GM18870 (cell line): Measurements from ENCODE around the gene UPK1A.
"Not testable (repeated sequence)": the region's sequence is repeated elsewhere in the genome, so short reads cannot be mapped to it uniquely, and the experiment has no call there.

Experiments
- ATAC-seq: cut with Tn5 transposase; IDR thresholded peaks from one replicate; pipeline ENCODE4 v1.9.1; 2021; ENCODE audit warnings: moderate library complexity; ENCODE audit not compliant: unreplicated experiment

UPK1A gene

DNA sequence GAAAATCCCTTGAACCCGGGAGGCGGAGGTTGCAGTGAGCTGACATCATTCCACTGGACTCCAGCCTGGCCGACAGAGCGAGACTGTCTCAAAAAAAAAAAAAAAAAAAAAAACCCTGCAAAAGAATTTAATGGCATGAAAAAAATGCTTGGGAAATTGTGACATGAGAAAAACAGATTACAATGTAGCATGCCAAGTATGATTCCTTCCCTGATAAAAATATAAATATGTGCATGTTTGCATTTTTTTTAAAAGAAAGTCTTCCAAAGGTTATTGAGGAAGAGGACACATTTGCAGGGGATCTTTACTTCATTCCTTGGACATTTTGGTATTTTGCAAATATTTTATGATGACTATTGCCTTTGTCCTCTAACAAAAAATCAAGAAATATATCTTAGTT lies 23.5 kb downstream of the UPK1A start:
- no peak for ATAC-seq

DNA sequence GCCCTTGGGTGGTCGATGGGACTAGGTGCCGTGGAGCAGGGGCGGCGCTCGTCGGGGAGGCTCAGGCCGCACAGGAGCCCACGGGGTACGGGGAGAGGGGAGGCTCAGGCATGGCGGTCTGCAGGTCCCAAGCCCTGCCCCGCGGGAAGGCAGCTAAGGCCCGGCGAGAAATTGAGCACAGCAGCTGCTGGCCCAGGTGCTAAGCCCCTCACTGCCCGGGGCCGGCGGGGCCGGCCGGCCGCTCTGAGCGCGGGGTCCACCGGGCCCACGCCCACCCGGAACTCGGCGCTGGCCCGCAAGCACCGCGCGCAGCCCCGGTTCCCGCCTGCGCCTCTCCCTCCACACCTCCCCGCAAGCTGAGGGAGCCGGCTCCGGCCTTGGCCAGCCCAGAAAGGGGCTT lies 24.8 kb downstream of the UPK1A start:
- ATAC-seq = not testable (repeated sequence)

DNA sequence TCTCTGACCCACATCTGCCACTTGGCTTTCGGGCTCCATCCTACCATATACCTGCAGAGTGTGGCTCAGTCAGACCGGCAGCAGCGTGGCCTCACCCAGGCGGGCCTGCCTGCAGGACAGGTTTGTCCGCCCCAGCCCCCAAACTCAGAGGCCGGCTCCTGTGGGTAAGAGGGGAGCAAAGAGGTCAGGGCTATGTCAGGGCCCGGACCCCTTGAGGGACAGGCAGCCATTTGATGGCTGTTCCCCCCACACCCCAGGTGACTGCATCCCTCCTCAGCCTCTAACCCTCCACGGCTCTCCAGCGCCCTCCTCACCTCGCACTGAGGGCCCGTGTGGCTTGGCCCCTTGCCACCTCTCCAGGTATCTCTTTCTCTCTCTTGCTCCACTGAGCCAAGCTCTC lies 25.7 kb downstream of the UPK1A start:
- ATAC-seq = no peak

DNA sequence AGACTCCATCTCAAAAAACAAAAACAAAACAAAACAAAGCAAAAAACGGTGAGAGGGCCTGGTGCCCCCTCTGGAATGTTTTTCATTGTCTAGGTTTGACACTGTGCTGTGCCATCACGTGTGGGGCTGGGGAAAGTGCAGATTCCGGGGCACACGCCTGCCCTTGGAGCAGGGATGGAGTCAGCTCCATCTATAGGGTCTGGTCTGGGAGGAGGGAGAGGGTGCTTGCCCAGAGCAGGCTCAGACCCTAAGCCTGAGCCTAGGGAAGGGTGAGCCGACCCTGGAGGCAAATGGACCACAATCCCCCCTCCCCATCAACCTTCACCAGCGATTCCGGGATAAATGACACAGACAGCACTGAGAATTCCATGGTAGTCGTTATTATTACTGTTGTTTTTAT lies 27.1 kb downstream of the UPK1A start:
- ATAC-seq = no peak

DNA sequence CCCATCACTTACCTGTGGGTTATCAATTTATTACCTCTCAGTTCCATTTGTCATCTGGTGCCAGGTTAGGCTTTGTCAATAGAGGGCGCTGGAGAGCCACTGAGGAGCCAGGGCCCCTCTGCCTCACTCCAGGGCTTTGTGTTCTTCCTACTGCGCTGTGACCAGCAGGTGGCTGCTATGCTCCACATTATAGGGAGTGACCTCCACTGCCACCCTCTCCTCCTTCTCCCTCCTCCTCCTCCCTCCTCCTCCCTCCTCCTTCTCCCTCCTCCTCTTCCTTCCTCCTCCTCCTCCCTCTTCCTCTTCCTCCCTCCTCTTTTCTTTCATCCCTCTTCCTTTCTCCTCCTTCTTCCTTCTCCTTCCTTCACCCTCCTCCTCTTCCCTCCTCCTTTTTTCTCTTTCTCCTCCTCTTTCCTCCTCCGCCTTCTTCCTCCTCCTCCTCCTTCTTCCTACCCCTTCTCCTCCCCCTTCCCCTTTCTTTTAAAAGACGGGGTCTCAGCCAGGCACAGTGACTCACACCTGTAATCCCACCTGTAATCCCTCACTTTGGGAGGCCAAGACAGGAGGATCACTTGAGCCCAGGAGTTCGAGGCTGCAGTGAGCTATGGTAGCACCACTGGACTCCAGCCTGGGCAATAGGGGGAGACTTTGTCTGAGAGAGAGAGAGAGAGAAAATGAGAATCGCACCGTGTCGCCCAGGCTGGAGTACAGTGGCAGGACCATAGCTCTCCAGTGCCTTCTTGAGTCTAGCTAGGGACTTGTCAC lies 27.7 kb downstream of the UPK1A start:
- ATAC-seq = peak; percentile 58

DNA sequence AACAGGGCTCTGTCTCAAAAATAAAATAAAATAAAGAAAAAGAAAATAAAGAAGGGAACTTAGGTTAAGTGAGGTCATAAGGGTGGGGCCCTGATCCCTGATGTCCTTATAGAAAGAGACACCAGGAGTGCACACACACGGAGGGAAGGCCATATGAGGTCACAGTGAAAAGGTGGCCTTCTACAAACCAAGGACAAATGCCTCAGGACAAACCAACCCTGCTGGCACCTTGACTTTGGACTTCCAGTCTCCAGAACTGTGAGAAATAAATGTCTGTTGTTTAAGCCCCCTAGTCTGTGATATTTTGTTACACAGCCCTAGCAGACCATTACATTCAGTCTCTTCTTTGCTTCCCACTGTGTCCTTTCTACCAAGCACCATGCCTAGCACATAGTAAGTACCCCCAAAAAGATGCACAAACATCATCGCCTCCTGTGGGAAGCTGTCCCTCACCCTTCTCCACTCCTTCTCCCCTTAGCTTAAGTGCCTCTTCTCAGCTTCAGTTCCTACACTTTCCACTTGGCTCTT lies 29.6 kb downstream of the UPK1A start:
- ATAC-seq = no peak

DNA sequence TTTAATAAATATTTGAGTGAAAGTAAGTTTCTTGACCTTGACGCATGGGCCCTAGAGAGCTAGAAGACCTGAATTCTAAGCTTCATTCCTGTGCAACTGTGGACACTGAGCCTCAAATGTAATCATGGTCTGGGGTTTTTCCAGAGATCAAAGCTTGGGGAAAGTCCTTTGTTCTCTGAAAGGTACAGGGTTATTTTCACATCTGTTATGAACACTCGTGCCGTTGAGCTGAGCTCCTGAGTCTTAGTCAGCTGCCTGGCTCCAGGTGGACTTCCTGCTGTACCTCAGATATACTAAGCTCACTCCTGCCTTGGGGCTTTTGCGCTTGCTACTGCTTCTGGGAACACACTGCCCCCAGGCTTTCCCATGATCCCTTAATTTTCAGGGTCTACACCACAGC lies 30.5 kb downstream of the UPK1A start:
- no peak for ATAC-seq

DNA sequence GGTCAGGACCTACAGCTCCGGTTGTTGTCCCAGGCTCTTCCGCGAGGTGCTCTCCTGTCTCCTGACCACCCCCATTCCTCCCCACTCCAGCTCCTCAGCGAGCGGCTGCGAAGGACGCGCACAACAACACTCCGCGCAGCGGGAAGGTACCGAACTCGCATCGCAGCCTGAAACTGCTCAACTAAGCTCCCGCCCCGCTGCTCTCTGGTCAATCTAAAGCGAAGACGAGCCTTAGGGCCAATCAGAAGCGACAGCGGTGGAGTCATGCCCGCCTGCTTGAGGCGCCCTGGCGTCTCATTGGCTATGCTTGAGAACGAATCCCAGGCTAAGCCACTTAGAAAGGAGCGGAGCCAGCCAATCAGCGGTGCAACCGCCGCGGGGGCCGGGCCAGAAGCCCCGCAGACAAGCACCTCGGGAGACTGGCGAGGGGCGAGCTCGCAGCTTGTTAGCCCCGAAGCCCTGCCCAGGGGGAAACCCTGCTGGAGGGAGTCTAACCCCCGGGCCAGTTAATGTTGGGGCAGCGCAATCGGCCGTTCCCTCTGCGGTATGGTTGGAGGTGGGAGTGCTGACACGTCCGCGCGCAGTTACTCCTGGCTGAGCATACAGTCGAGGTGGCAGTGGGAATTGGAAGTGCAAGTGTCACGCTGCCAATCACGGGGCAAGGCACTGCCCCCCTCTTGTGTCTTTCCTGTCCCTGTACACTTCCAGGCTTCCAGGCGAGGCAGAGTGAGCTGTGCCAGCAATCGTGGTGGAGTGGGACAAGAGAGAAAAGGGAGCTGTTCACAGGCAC lies 36.1 kb downstream of the UPK1A start:
- peak; percentile 84 for ATAC-seq

DNA sequence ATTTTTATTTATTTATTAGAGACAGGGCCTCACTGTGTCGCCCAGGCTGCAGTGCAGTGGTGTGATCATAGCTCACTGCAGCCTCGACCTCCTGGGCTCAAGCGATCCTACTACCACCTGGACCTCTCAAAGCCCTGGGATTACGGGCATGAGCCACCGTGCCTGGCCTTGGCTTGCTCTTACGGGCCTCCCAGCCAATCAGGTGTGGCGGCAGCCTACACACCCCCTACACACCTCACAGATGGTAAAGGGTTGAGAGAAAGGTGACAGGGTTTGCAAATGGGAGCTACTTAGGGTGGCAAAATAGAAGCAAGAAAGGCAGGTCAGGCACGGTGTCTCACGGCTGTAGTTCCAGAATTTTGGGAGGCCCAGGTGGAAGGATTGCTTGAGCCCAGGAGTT lies 37.0 kb downstream of the UPK1A start:
- no peak for ATAC-seq

DNA sequence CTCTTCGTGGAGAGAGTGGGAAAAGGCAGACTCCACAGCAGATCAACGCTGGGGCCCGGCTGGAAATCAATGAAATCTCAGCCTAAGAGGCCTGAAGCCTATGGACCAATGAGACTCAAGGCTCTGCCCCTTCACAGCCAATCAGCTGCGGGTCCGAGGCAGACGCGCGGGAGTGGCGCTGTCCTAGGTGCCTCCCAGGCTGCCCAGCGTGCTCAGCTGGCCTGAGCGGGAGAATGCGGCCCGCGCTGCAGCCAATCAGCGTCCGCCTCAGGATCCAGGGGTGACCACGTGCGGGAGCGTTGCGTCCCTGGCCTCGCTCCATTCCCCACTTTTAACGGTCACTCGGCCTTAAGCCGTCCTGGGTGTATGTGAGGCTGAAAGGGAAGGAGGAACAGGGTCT lies 37.9 kb downstream of the UPK1A start, which contains the start of gene ZBTB32:
Gene ZBTB32, plus strand, starts transcription at position 341 of the 400 bp plus-strand sequence. CDS start 10,069 bp downstream, outside the sequence.
- no peak for ATAC-seq

DNA sequence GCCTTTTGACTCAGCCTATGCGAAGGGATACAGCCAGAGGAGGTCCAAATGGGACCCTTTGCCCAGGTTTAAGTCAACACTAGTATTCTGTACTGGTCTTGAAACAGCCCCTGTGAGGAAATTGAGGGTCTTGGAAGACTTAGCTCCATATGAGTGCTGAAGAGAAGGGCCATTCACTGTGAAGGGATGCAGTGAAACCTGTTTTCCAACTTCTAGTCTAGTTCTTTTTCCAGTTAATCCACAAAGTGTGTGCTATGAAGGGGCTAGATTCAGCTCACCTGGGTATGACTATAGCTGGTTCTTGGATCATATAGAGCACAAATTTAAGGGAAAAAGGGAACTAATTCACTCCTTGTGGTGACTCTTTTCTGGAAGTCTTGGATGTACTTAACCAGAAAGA lies 42.1 kb downstream of the UPK1A start:
- no peak for ATAC-seq

DNA sequence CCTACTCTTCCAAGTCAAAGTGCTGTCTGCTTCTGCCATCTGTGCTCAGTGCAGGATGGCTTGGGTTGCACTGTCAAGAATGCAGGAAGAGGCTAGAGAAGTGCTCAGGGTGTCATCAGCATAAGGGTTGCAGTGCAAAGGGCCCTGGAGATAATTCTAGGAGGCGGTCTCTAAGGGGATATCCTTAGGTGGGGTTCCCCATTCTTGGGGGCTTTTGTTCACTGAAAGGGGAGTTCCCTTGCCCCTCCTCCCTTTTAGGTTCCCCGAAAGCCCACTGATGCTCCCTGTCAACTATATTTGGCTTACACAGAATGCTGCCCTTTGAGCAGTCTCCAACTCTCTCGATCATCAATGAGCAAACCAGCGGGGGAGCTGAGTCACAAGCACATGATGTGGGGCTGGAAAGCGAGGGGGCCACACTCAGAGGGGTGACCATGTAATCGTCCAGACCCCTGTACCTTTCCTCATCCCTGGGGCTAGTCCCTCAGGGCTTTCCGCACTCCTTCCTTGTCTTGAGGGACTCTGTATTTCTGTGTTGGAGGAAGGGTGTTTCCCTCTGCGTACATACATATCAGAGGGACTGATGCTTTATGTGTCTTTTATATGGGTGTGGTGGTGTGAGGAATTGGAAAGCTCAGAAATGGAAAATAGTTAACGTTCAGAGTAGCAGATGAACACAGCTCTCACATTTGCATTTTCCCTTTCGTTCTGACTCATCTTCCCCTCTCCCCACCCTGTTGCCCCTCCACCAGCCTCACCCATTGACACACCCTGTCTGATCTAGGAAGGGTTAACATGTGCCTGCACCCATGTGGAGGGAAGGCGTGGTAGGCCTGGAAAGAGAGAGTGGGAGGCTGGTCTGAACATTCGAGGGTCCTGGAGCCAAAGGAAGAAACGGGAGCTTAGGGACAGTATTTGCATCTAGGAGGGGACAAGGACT lies 44.7 kb downstream of the UPK1A start:
- ATAC-seq = peak; percentile 43

DNA sequence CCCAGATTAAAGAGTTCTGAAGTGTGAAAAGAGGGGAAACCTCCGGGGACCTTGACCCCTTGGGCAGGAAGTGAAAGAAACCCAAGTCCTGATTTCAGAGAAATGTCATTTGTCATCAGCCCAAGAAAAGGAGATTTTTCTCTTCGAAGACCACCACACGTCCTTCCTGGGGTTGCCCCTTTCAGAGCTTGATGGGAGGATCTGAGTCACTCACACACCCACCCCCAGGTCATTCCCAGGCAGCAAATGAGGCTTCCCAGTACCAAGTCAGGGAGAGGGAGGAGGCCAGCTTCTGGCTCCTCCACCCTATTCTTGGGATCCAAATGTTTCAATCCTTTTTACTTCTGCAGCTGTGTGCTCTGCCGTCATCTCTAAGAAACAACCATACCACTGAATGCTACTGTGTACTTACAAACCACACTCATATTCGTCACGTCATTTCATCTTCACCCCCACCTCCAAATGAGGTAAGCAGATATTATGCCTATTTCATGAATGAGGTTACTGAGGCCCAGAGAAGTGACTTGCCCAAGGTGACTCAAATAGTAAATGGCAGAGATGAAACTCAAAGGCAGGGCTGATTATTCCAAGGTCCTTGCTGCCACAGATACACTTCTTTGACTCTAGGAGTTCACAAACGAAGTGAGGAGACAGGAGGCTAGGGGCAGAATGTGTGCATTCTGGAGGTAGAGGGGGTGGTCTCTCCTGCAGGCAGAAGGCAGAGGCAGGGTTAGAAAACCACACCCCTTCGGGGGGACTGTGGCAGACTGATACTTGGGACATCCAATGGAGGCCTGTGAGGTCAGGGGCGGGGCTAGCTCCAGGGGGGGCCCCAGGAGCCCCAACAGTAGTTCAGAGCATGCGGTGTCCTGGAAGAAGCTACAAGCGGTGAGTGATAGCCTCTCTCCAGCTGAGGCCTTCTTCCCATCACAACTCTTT lies 46.5 kb downstream of the UPK1A start:
- ATAC-seq = no peak

DNA sequence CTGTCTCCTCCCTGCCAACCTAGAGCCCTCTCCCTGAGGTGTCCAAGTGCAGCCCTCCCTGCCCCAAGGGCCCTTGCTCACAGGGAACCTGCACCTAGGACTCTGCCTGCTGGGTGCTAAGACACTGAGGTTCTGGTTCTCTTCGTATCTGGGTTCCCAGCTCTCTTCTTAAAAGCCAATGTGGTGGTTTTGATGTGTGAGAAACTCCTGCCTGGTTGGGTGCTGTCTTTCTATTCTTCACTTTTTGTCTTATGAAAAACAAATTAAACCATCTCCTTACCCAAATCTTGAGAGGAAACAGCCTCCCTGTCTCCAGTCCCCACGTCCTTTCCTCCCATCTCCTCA lies 47.2 kb downstream of the UPK1A start:
- no peak for ATAC-seq

DNA sequence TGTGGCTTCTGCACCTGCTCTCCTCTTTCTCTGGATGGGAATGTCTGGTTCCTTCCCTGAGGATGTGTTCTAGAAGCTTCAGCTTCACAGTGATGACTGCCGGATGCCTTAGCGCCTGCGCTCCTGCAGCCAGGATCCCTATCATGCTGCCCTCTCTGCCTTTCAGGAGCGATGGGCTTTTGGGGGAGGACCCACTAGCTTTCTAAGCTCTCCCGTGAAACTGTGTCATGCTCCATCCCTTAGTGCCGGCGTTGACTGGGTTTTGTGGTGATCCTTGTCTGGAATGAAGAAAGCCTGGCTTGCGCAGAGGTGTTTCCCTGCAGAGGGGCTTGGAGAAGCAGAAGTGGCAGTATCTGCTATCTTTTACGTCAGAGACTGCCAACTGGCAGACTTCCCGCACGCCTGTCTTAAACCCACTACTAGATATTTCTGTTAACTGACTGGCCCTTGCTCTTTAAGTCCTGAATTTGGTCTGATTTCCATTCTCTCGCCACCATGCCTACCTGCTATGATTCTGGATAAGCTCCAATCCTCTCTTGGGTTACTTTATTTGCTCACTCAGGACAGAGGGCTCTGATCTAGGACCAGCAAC lies 47.7 kb downstream of the UPK1A start:
- no peak for ATAC-seq

DNA sequence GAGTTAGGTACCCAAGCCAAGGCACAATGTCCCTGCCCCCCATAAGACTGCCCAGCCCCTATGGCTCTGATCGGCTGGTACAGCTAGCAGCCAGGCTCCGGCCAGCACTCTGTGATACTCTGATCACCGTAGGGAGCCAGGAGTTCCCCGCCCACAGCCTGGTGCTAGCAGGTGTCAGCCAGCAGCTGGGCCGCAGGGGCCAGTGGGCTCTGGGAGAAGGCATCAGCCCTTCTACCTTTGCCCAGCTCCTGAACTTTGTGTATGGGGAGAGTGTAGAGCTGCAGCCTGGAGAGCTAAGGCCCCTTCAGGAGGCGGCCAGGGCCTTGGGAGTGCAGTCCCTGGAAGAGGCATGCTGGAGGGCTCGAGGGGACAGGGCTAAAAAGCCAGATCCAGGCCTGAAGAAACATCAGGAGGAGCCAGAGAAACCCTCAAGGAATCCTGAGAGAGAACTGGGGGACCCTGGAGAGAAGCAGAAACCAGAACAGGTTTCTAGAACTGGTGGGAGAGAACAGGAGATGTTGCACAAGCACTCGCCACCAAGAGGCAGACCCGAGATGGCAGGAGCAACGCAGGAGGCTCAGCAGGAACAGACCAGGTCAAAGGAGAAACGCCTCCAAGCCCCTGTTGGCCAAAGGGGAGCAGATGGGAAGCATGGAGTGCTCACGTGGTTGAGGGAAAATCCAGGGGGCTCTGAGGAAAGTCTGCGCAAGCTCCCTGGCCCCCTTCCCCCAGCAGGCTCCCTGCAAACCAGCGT lies 48.5 kb downstream of the UPK1A start:
- ATAC-seq = no peak

DNA sequence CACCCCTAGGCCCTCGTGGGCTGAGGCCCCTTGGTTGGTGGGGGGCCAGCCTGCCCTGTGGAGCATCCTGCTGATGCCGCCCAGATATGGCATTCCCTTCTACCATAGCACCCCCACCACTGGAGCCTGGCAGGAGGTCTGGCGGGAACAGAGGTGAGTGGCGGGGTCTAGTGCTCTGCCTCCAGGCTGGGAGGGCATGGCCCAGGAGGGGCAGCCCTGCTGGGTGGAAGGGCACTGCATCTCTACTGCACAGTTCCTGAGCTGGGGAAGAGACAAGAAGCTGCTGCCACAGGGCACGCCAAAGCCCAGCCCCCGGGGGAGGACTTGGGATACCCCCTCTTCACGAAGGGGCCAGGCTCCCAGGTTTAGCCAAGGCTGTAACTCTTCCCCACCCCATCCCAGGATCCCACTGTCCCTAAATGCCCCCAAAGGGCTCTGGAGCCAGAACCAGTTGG lies 49.1 kb downstream of the UPK1A start:
- ATAC-seq = no peak

DNA sequence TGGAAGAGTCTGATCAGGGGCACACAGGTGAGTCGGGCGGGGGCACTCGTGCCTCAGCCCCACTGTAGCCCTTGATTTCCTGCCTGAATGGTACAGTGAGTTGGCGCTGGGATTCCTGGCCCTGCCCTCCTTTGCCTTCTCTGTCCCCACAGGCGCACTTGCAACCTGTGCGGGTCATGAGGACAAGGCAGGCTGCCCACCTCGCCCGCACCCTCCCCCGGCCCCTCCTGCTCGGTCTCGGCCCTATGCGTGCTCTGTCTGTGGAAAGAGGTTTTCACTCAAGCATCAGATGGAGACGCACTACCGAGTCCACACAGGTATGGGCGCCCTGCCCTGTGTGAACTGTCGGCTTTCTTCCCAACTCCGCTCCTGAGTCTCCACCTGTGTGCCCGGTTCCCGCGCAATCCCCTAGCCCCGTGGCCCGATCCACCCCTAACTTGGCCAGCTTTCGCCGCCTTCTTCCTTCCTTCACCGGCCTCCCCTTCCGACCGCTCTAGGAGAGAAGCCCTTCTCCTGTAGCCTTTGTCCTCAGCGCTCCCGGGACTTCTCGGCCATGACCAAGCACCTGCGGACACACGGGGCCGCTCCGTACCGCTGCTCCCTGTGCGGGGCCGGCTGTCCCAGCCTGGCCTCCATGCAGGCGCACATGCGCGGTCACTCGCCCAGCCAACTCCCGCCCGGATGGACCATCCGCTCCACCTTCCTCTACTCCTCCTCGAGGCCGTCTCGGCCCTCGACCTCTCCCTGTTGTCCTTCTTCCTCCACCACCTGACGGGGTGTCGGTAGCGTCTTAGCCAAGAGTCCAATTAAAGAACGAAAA lies 49.9 kb downstream of the UPK1A start:
- peak; percentile 12 for ATAC-seq
